ENCODE data around the gene HOXA5. TPM values are rescaled to one million over a fixed set of nuclear protein-coding genes. Genes with fewer than 3 reads are reported as not detected.

Gene HOXA5
- total RNA-seq, 1 experiment from 2014 or later: not detected

- no CpG with 5 or more reads among the region's 9 CpGs for WGBS (ENCODE audit: extremely low coverage, insufficient read length, low lambda C conversion rate)
- peaks cover 100% of the 10 kb centered on the region for H3K27me3 Mint-ChIP-seq (ENCODE audit: low read depth)
Observed at GRCh38 chr7:27091941-27092818, 51.3 kb downstream of the HOXA5 start.

More at GRCh38 chr7:27091941-27092818, 51.3 kb downstream of the HOXA5 start:
- Histone ChIP-seq H4K5ac (ENCODE audit: insufficient read length, low read depth, low read length) (no peak overlapping the region), H2BK20ac (ENCODE audit: low read depth, low read length, poor library complexity, severe bottlenecking) (no peak overlapping the region), H4K20me1 (ENCODE audit: control insufficient read depth, insufficient read depth, insufficient read length) (no peaks in the 10 kb centered on the region), H3K27ac (ENCODE audit: insufficient read length, low read depth, low read length) (no peak overlapping the region), H3K23me2 (ENCODE audit: insufficient read length, low read depth, low read length, poor library complexity, severe bottlenecking) (peaks cover 7% of the 10 kb centered on the region), H4K8ac (replicated peaks; ENCODE audit: insufficient read length, low read depth, low read length) (no peak overlapping the region), H3K79me1 (ENCODE audit: insufficient read depth, low read depth, low read length, poor library complexity, severe bottlenecking) (no peaks in the 10 kb centered on the region), H3K4ac (ENCODE audit: low read depth, low read length) (no peak overlapping the region), H4K91ac (ENCODE audit: insufficient read length, low read depth, low read length) (no peak overlapping the region), H2BK15ac (ENCODE audit: low read depth, low read length) (no peak overlapping the region), H3K9me3 (ENCODE audit: control insufficient read depth, low read depth, low read length) (no peaks in the 10 kb centered on the region), H3K14ac (ENCODE audit: insufficient read depth, low read length) (no peak overlapping the region), H2AK5ac (ENCODE audit: insufficient read length, low read length) (no peak overlapping the region), H2BK12ac (ENCODE audit: insufficient read length, low read depth, low read length) (no peak overlapping the region), H2AFZ (ENCODE audit: low read length) (no peak overlapping the region), H2BK120ac (ENCODE audit: low read depth, low read length, poor library complexity, severe bottlenecking) (no peak overlapping the region), H3K56ac (ENCODE audit: insufficient read length, low read depth, low read length) (no peak overlapping the region), H3K79me2 (ENCODE audit: insufficient read depth, low read length) (no peaks in the 10 kb centered on the region), H3T11ph (ENCODE audit: low read length) (no peak overlapping the region), H2BK5ac (ENCODE audit: insufficient read length, low read length) (no peak overlapping the region), H3K4me2 (ENCODE audit: insufficient read depth, insufficient read length, low read length) (no peak overlapping the region), H3K23ac (ENCODE audit: insufficient read length, low read depth, low read length) (no peak overlapping the region), H3K18ac (ENCODE audit: insufficient read length, low read depth, low read length) (no peak overlapping the region), H3K4me1 (ENCODE audit: insufficient read depth, low read length) (peaks cover 5% of the 10 kb centered on the region; the same call in 1 of the 2 replicates), H3K9ac (ENCODE audit: extremely low read depth, insufficient read length, low read length) (no peak overlapping the region), H3K27me3 (ENCODE audit: insufficient read depth, low read length) (peaks cover 89% of the 10 kb centered on the region)
- peaks cover 42 to 43% of the 10 kb centered on the region in 2 experiments for H3K4me1 Mint-ChIP-seq
- H3K27ac Mint-ChIP-seq: no peak overlapping the region
- H3K9me3 Mint-ChIP-seq: peaks cover 3 to 18% of the 10 kb centered on the region in 2 experiments; a peak in 2 of 5 replicates
- no peak overlapping the region; a peak in 1 of 5 replicates for H3K4me3 Mint-ChIP-seq
- no peak for TF ChIP-seq CTCF (conservative IDR thresholded peaks at IDR 0.05)
- H3K36me3 Mint-ChIP-seq (ENCODE audit: insufficient read depth in 1 of 3, low read depth in 3 of 3): no peaks in the 10 kb centered on the region; a peak in 1 of 7 replicates
- peak; percentile 83 for DNase-seq

All from H9 (cell line).